ENCODE measurements around the gene SIPA1L2.
"Not testable (repeated sequence)": the region's sequence is repeated elsewhere in the genome, so short reads cannot be mapped to it uniquely, and the experiment has no call there.

The SIPA1L2 gene

GRCh38 chr1:232614811-232615210, 15.1 kb downstream of the SIPA1L2 start:
- H3K4me3 Mint-ChIP-seq, result no peak overlapping the region
- no peaks in the 10 kb centered on the region for H3K36me3 Mint-ChIP-seq (ENCODE audit: low read depth)
- H3K4me1 Mint-ChIP-seq (ENCODE audit: low read depth), result peaks cover 7% of the 10 kb centered on the region
- no peak overlapping the region for H3K27ac Mint-ChIP-seq
- peaks cover 8% of the 10 kb centered on the region for H3K27me3 Mint-ChIP-seq
- H3K9me3 Mint-ChIP-seq, result no peaks in the 10 kb centered on the region

- H3K27ac Mint-ChIP-seq, result no peak overlapping the region
- peaks cover 7% of the 10 kb centered on the region for H3K4me1 Mint-ChIP-seq (ENCODE audit: low read depth)
- peaks cover 3% of the 10 kb centered on the region for H3K27me3 Mint-ChIP-seq
- H3K4me3 Mint-ChIP-seq, result no peak overlapping the region
- no peaks in the 10 kb centered on the region for H3K36me3 Mint-ChIP-seq (ENCODE audit: low read depth)
- no peaks in the 10 kb centered on the region for H3K9me3 Mint-ChIP-seq
Observed at GRCh38 chr1:232613752-232614381, 16.1 kb downstream of the SIPA1L2 start.

GRCh38 chr1:232612836-232613235, 17.1 kb downstream of the SIPA1L2 start:
- H3K36me3 Mint-ChIP-seq (ENCODE audit: low read depth); H3K9me3 Mint-ChIP-seq; H3K4me3 Mint-ChIP-seq; H3K27me3 Mint-ChIP-seq; H3K4me1 Mint-ChIP-seq (ENCODE audit: low read depth); H3K27ac Mint-ChIP-seq: not testable (repeated sequence)

GRCh38 chr1:232611834-232612233, 18.1 kb downstream of the SIPA1L2 start:
- no peak overlapping the region for H3K4me3 Mint-ChIP-seq
- peaks cover 7% of the 10 kb centered on the region for H3K4me1 Mint-ChIP-seq (ENCODE audit: low read depth)
- no peak overlapping the region for H3K27ac Mint-ChIP-seq
- no peaks in the 10 kb centered on the region for H3K9me3 Mint-ChIP-seq
- H3K36me3 Mint-ChIP-seq (ENCODE audit: low read depth), result no peaks in the 10 kb centered on the region
- H3K27me3 Mint-ChIP-seq, result no peaks in the 10 kb centered on the region

GRCh38 chr1:232610902-232611745, 18.8 kb downstream of the SIPA1L2 start:
- not testable (repeated sequence) for H3K27ac Mint-ChIP-seq; H3K27me3 Mint-ChIP-seq; H3K4me1 Mint-ChIP-seq (ENCODE audit: low read depth); H3K4me3 Mint-ChIP-seq; H3K36me3 Mint-ChIP-seq (ENCODE audit: low read depth); H3K9me3 Mint-ChIP-seq

- no peak overlapping the region for H3K27ac Mint-ChIP-seq
- no peaks in the 10 kb centered on the region for H3K9me3 Mint-ChIP-seq
- H3K36me3 Mint-ChIP-seq (ENCODE audit: low read depth), result no peaks in the 10 kb centered on the region
- no peaks in the 10 kb centered on the region for H3K27me3 Mint-ChIP-seq
- H3K4me3 Mint-ChIP-seq, result no peak overlapping the region
- H3K4me1 Mint-ChIP-seq (ENCODE audit: low read depth), result peaks cover 7% of the 10 kb centered on the region
Observed at GRCh38 chr1:232610192-232610901, 19.6 kb downstream of the SIPA1L2 start.

GRCh38 chr1:232608427-232608826, 21.5 kb downstream of the SIPA1L2 start:
- no peaks in the 10 kb centered on the region for H3K9me3 Mint-ChIP-seq
- no peak overlapping the region for H3K4me3 Mint-ChIP-seq
- H3K27ac Mint-ChIP-seq, result no peak overlapping the region
- peaks cover 2% of the 10 kb centered on the region for H3K4me1 Mint-ChIP-seq (ENCODE audit: low read depth)
- no peaks in the 10 kb centered on the region for H3K27me3 Mint-ChIP-seq
- H3K36me3 Mint-ChIP-seq (ENCODE audit: low read depth), result no peaks in the 10 kb centered on the region

- H3K36me3 Mint-ChIP-seq (ENCODE audit: low read depth), result no peaks in the 10 kb centered on the region
Observed at GRCh38 chr1:232602622-232603021, 27.3 kb downstream of the SIPA1L2 start.

GRCh38 chr1:232600424-232601258, 29.3 kb downstream of the SIPA1L2 start:
- peaks cover 39% of the 10 kb centered on the region for H3K4me1 Mint-ChIP-seq (ENCODE audit: low read depth)
- no peaks in the 10 kb centered on the region for H3K36me3 Mint-ChIP-seq (ENCODE audit: low read depth)
- no peak overlapping the region for H3K4me3 Mint-ChIP-seq
- no peak overlapping the region for H3K27ac Mint-ChIP-seq
- H3K27me3 Mint-ChIP-seq, result no peaks in the 10 kb centered on the region
- H3K9me3 Mint-ChIP-seq, result no peaks in the 10 kb centered on the region

More at GRCh38 chr1:232602622-232603021, 27.3 kb downstream of the SIPA1L2 start:
- H3K4me1 Mint-ChIP-seq (ENCODE audit: low read depth), result peaks cover 25% of the 10 kb centered on the region
- H3K27ac Mint-ChIP-seq, result no peak overlapping the region
- no peaks in the 10 kb centered on the region for H3K9me3 Mint-ChIP-seq
- no peak overlapping the region for H3K4me3 Mint-ChIP-seq
- no peaks in the 10 kb centered on the region for H3K27me3 Mint-ChIP-seq

GRCh38 chr1:232599178-232600041, 30.5 kb downstream of the SIPA1L2 start:
- no peaks in the 10 kb centered on the region for H3K36me3 Mint-ChIP-seq (ENCODE audit: low read depth)
- peaks cover 39% of the 10 kb centered on the region for H3K4me1 Mint-ChIP-seq (ENCODE audit: low read depth)
- no peak overlapping the region for H3K4me3 Mint-ChIP-seq
- no peaks in the 10 kb centered on the region for H3K27me3 Mint-ChIP-seq
- no peaks in the 10 kb centered on the region for H3K9me3 Mint-ChIP-seq
- no peak overlapping the region for H3K27ac Mint-ChIP-seq

- Mint-ChIP-seq H3K27me3 (no peaks in the 10 kb centered on the region), H3K36me3 (ENCODE audit: low read depth) (no peaks in the 10 kb centered on the region), H3K4me1 (ENCODE audit: low read depth) (peaks cover 43% of the 10 kb centered on the region), H3K9me3 (no peaks in the 10 kb centered on the region), H3K4me3 (no peak overlapping the region), H3K27ac (no peak overlapping the region)
Observed at GRCh38 chr1:232598837-232599177, 31.1 kb downstream of the SIPA1L2 start.

- peaks cover 43% of the 10 kb centered on the region for H3K4me1 Mint-ChIP-seq (ENCODE audit: low read depth)
- no peak overlapping the region for H3K4me3 Mint-ChIP-seq
- H3K27ac Mint-ChIP-seq, result no peak overlapping the region
- H3K9me3 Mint-ChIP-seq, result no peaks in the 10 kb centered on the region
- H3K36me3 Mint-ChIP-seq (ENCODE audit: low read depth), result no peaks in the 10 kb centered on the region
- no peaks in the 10 kb centered on the region for H3K27me3 Mint-ChIP-seq
Observed at GRCh38 chr1:232598133-232598532, 31.8 kb downstream of the SIPA1L2 start.

GRCh38 chr1:232597721-232598120, 32.2 kb downstream of the SIPA1L2 start:
- H3K27me3 Mint-ChIP-seq, result no peaks in the 10 kb centered on the region
- no peaks in the 10 kb centered on the region for H3K9me3 Mint-ChIP-seq
- H3K27ac Mint-ChIP-seq, result peak overlapping the region; percentile 49
- H3K4me1 Mint-ChIP-seq (ENCODE audit: low read depth), result peaks cover 43% of the 10 kb centered on the region
- H3K36me3 Mint-ChIP-seq (ENCODE audit: low read depth), result no peaks in the 10 kb centered on the region
- no peak overlapping the region for H3K4me3 Mint-ChIP-seq

Data from stimulated activated naive CD8-positive, alpha-beta T cell treated with anti-CD3 and anti-CD28 coated beads, Interleukin-15, Interleukin-2, amounts not matched to agents 100 ng/mL and 50 ng/mL, for 24 hours (primary cell).